ENCODE data around the gene COL28A1. TPM values are rescaled to one million over a fixed set of nuclear protein-coding genes. Genes with fewer than 3 reads are reported as not detected.

Gene COL28A1
- total RNA-seq, 1 donor from 2014 or later: 5.6 TPM

DNA sequence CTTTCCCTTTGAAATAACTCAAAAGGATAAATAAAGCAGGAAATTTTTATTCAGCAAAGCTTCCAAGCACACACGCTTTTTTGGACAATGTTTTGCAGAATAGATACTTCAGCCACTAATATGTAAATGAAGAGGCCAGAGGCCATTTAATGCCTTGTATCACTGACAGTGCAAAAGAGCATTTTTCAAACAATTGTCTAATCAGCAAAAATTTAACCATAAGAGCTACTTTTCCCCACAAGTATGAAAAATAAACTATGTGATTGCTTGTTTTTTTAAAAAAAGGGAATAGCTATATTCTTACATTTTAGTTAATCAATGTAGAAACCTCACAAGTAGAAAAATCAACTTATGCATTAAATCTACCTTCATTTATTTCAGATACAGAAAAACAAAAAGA, 99.7 kb downstream of the COL28A1 start:
- ATAC-seq: no peak
- intact Hi-C loops (cut with DNase I): no loop called here
- no peak for DNase-seq (ENCODE audit: missing footprints)

- intact Hi-C loops (cut with DNase I): no loop called here
- ATAC-seq: no peak
Measured at GRCh38 chr7:7434329-7434728, 101.3 kb downstream of the COL28A1 start.

GRCh38 chr7:7433811-7434210, 101.9 kb downstream of the COL28A1 start:
- intact Hi-C loops (cut with DNase I): no loop called here
- no peak for ATAC-seq
- no peak for DNase-seq (ENCODE audit: missing footprints)

More at GRCh38 chr7:7434329-7434728, 101.3 kb downstream of the COL28A1 start:
- DNase-seq (ENCODE audit: missing footprints): no peak

DNA sequence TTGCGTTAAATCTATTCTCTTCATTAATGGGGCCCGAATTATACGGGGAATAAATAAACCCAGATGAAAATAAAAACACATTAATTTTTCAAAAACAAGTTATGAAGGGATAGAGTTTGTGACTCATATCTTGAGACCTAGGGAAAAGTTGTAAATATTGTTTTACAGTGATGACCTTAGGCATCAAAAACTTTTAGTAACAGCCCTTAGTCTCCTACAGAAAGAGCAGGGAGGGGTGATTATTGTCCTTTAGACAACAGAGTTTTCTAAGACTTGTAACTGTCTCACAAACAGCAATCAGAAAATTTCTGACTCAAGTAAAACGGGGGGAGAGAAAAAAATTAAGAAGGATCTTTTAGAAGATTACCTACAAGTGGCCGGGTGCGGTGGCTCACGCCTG, 102.7 kb downstream of the COL28A1 start:
- DNase-seq (ENCODE audit: missing footprints): no peak
- intact Hi-C loops (cut with DNase I): no loop called here
- ATAC-seq: no peak

DNA sequence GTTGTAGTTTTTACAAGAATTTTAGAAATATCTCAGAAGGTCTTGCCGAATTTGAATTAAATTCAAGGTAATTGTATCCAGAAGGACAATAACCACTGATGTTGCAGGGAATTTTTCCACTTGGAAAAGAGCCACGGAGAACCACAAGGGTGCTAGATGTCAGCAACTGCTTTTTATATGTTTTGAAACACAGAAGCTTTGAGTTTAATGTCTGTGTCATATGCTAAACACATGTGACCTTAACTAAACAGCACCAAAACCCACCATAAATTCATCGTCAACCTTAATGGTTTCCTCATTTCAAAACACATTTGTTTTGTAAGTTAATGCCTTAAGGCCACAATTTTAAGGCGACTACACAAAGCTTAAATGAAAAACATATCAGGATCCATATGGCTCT, 106.9 kb downstream of the COL28A1 start:
- intact Hi-C loops (cut with DNase I): loop anchor here (10.0 kb wide), 2 partner anchors 324 to 786 kb away; no protein-coding TSS in a partner anchor
- DNase-seq (ENCODE audit: missing footprints): no peak
- no peak for ATAC-seq

DNA sequence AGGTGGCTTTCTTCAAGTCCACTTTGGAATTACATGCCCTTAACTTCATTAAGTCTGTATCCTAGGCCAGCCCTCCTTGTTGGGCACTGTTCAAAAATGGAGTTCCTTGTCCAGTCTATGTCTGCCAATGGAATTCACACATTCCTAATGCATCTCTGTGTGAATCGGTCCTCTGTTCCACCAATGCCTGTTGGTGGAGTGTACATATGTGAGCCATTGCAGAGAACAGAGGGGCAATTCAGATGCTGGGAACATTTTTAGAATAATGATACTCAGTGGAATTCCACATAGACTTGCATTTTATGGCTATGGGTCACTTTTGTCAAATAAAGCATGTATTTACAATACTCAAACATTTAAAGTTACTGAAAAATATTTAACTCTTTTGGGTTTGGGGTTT, 108.3 kb downstream of the COL28A1 start:
- intact Hi-C loops (cut with DNase I): loop anchor here (10.0 kb wide), 2 partner anchors 323 to 787 kb away; no protein-coding TSS in a partner anchor
- ATAC-seq: no peak

DNA sequence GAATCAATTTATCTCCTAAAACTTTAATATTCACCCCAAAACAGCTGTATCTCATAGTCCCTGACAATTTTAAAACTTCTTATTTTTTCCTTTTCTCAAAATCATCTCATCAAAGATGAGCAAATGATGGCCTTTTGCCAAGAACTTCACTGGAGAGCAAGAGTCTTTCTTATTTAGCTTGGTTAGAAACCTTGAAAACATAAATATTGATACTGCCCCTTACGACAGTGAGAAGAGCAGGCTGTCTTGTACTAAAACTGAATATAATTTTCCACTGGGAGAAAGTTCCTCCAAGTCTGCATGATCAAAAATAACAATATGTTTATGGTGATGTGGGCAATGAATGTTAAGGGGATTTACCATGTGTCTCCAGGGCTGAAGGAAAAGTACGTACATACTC, 109.0 kb downstream of the COL28A1 start:
- ATAC-seq: no peak
- DNase-seq (ENCODE audit: missing footprints): no peak
- intact Hi-C loops (cut with DNase I): loop anchor here (10.0 kb wide), 2 partner anchors 322 to 788 kb away; no protein-coding TSS in a partner anchor

More for the DNA sequence above, 108.3 kb downstream of the COL28A1 start:
- DNase-seq (ENCODE audit: missing footprints): no peak

GRCh38 chr7:7425321-7425720, 110.4 kb downstream of the COL28A1 start:
- intact Hi-C loops (cut with DNase I): loop anchor here (2.0 to 10.0 kb wide), 3 partner anchors 115 to 789 kb away; no protein-coding TSS in a partner anchor
- ATAC-seq (no peak), DNase-seq (ENCODE audit: missing footprints) (no peak)

DNA sequence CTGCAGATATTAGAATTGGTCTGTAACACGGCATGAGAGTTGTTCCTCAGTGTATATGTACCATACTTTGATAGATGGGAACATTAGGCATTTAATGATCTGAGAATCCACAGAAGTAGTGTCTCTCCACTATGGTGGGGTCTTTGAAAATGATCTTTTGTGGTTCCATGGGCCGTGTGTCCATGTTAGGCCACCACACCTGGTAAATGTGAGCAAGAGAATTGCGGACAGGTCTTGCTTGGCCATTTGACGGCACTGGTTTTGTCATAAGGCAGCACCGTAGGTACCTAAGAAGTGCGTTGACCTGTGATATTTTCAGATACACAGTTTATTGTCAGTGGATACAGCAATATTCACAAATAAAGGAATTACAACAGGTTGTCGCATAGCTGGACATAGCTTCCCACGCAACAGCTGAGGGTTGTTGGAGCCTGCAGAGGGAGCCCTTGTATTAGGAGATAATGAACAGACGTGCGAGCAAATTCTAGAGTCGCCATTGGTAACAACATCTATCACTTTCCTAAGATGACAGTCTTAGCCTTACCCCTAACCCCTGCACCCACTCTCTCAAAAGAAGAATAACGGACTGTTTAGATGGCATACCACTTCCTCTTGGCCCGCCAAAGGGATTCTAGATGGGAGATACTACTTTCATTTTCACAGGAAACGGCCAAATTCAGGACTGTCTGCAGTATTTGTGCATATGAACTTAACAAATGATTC, 111.4 kb downstream of the COL28A1 start:
- DNase-seq (ENCODE audit: missing footprints): no peak

DNA sequence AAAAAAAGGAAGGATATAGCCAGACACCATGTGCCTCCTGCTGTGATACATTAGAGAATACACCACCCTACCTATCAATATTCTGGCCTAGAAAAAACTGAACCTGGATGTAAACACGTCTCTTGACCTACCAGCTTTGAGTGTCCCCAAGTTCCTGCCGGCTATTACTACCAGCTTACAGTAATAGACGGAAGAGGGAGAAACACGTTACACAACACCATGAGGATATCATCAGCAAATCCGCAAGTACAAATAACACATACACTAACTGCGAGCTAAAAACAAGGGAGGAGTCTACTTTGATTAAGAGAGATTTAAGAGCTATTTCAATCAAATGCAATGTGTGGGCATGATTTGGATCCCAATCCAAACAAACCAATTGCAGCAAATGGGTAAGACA, 113.0 kb downstream of the COL28A1 start:
- intact Hi-C loops (cut with DNase I): loop anchor here (10.0 kb wide), 2 partner anchors 318 to 792 kb away; no protein-coding TSS in a partner anchor
- DNase-seq (ENCODE audit: missing footprints): no peak
- no peak for ATAC-seq

More for the DNA sequence above, 111.4 kb downstream of the COL28A1 start:
- peak; percentile 74 for ATAC-seq
- intact Hi-C loops (cut with DNase I): loop anchor here (2.0 to 10.0 kb wide), 3 partner anchors 116 to 790 kb away; no protein-coding TSS in a partner anchor

DNA sequence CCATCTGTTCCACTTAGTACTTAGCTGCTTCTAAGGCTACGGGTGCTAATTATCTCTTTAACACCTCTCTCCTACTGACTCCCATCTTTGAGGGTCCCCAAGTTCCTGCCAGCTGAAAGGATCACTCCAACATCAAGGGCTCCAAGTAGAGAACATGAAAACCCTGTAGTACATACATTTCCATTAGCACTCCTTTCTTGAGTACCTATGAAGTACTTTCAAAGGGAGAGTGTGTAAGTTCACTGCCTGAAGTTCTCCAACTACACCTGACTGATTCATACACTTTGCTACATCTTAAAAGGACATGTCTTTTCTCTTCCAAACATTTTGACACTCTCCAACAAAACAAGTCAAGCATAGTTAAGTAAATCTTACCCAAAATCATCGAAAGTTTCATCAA, 113.8 kb downstream of the COL28A1 start:
- no peak for ATAC-seq
- intact Hi-C loops (cut with DNase I): loop anchor here (10.0 kb wide), 2 partner anchors 317 to 793 kb away; no protein-coding TSS in a partner anchor
- no peak for DNase-seq (ENCODE audit: missing footprints)

GRCh38 chr7:7418997-7419396, 116.7 kb downstream of the COL28A1 start:
- intact Hi-C loops (cut with DNase I): no loop called here
- DNase-seq (ENCODE audit: missing footprints) (no peak), ATAC-seq (no peak)

- no peak for DNase-seq (ENCODE audit: missing footprints)
- no peak for ATAC-seq
- intact Hi-C loops (cut with DNase I): no loop called here
Measured at GRCh38 chr7:7417851-7418250, 117.8 kb downstream of the COL28A1 start.

GRCh38 chr7:7417414-7417813, 118.3 kb downstream of the COL28A1 start:
- DNase-seq (ENCODE audit: missing footprints): no peak
- intact Hi-C loops (cut with DNase I): no loop called here

GRCh38 chr7:7416031-7416858, 119.4 kb downstream of the COL28A1 start:
- intact Hi-C loops (cut with DNase I): no loop called here
- DNase-seq (ENCODE audit: missing footprints): no peak
- no peak for ATAC-seq

More at GRCh38 chr7:7417414-7417813, 118.3 kb downstream of the COL28A1 start:
- no peak for ATAC-seq

GRCh38 chr7:7414791-7415603, 120.7 kb downstream of the COL28A1 start:
- ATAC-seq (no peak), DNase-seq (ENCODE audit: missing footprints) (no peak)
- intact Hi-C loops (cut with DNase I): no loop called here

DNA sequence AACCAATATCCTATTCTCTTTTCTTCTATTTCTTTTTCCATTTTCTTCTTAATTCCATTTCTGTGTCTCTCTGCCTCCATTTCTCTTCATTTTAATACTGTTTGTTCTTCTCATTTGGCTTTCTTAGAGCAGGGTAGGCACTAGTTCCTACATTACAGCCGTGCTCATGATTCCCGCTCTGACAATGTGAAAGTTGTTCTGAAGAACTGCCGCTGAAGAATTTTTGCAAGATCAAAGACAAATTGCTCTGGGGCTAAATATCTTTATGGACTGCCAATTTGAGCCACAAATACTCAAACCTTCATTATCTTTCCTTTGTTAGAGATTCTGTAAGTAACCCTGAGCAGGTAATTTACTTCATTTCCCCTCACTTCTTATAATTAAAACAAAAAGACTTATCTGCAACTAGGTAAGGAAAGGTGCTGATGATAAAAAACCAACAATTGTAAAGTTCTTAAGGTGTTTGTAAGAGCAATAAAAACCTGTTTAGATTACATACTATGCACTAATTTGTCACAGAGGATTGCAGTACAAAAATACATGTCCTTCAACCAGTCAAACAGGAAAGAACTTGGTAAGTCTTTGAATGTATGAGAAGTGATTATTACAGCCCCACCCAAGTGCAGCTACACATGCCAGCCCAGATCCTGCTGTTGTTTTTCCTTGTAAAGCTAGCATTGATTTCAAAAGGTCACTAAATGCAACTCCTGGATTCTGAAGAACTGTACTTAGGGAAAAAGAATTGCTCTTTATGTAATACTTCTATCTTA, 127.5 kb downstream of the COL28A1 start:
- DNase-seq (ENCODE audit: missing footprints) (no peak), ATAC-seq (no peak)
- intact Hi-C loops (cut with DNase I): no loop called here

- intact Hi-C loops (cut with DNase I): no loop called here
- DNase-seq (ENCODE audit: missing footprints): no peak
- no peak for ATAC-seq
Measured at GRCh38 chr7:7405461-7405860, 130.2 kb downstream of the COL28A1 start.
